H1 (cell line): Measurements from ENCODE around the gene SPOCK2. TPM values are rescaled to one million over a fixed set of nuclear protein-coding genes. Genes with fewer than 3 reads are reported as not detected.

Experiments used
- CTCF ChIA-PET: fragments of 300-600 bp; sonication (Branson Sonifier 250); formaldehyde crosslinking; loops from one replicate; lab custom pipeline; 2021; ENCODE audit not compliant: partially characterized antibody; lab: Charles Lee
- POLR2A ChIA-PET: fragments of 300-600 bp; sonication (Branson Sonifier 250); formaldehyde crosslinking; loops from one replicate; lab custom pipeline; 2021; ENCODE audit warnings: inconsistent platforms; ENCODE audit not compliant: partially characterized antibody; lab: Charles Lee
- DNase-seq, 2 experiments: peaks; one replicate each; pipeline versions ENCODE4 v3.0.0 to v3.0.0-alpha.2; 2010 to 2022; ENCODE audit warnings: low spot score in 2 of 2, low read depth in 1 of 2, mixed read lengths in 1 of 2
- FAIRE-seq: peaks from 2 replicates; lab custom pipeline; 2011; peaks lifted over from hg19 to GRCh38; lab: Jason Lieb, UNC
- H2AFZ ChIP-seq: 2 replicates; pipeline ENCODE4 v1.8.1; 2012; ENCODE audit warnings: low read length, inconsistent platforms
- H2AK5ac ChIP-seq: 2 replicates; pipeline ENCODE4 v1.6.1; 2013; ENCODE audit warnings: low read depth, low read length
- H2BK120ac ChIP-seq: replicated peaks from 2 replicates; pipeline ENCODE3; 2013; ENCODE audit warnings: low read depth, low read length, inconsistent platforms
- H2BK12ac ChIP-seq: 2 replicates; pipeline ENCODE4 v1.6.1; 2013; ENCODE audit warnings: low read depth, low read length
- H2BK15ac ChIP-seq: 2 replicates; pipeline ENCODE4 v1.6.1; 2013; ENCODE audit warnings: low read length
- H2BK20ac ChIP-seq: 2 replicates; pipeline ENCODE4 v1.6.1; 2013; ENCODE audit warnings: low read length
- H2BK5ac ChIP-seq: 2 replicates; pipeline ENCODE4 v1.6.1; 2013; ENCODE audit warnings: low read depth, low read length
- H3K14ac ChIP-seq: 2 replicates; pipeline ENCODE4 v1.6.1; 2013; ENCODE audit warnings: inconsistent platforms; ENCODE audit not compliant: insufficient read length
- H3K18ac ChIP-seq: 2 replicates; pipeline ENCODE4 v1.6.1; 2013; ENCODE audit warnings: low read length; ENCODE audit errors: extremely low read depth
- H3K23ac ChIP-seq: 2 replicates; pipeline ENCODE4 v1.6.1; 2013; ENCODE audit warnings: inconsistent platforms; ENCODE audit not compliant: insufficient read length
- H3K23me2 ChIP-seq: 2 replicates; pipeline ENCODE4 v1.6.1; 2013; ENCODE audit warnings: low read depth, low read length
- H3K27ac ChIP-seq: 2 replicates; pipeline ENCODE4 v1.6.1; 2011; ENCODE audit warnings: low read depth, low read length, inconsistent platforms
- H3K27me3 ChIP-seq, 4 experiments: replicated peaks in 1 of 4; 1 replicate in 1 of 4; 2 replicates in 3 of 4; pipeline versions ENCODE4 v1.6.1 to v1.8.1; 2011 to 2013; ENCODE audit warnings: low read length in 3 of 4, mild to moderate bottlenecking in 3 of 4, inconsistent platforms in 2 of 4, mixed read lengths in 2 of 4, moderate library complexity in 1 of 4; ENCODE audit not compliant: control insufficient read depth in 3 of 4, insufficient read depth in 3 of 4; ENCODE audit errors: extremely low read depth in 1 of 4
- H3K36me3 ChIP-seq, 4 experiments: 2 replicates each; pipeline versions ENCODE4 v1.6.1 to v1.8.1; 2011 to 2013; ENCODE audit warnings: mild to moderate bottlenecking in 4 of 4, low read length in 3 of 4, moderate library complexity in 2 of 4, control low read depth in 1 of 4, inconsistent platforms in 1 of 4; ENCODE audit not compliant: insufficient read depth in 4 of 4, control insufficient read depth in 2 of 4
- H3K4ac ChIP-seq: replicated peaks from 2 replicates; pipeline ENCODE3; 2013; ENCODE audit warnings: low read length, low read depth, mixed read lengths, inconsistent platforms; ENCODE audit not compliant: insufficient read length
- H3K4me1 ChIP-seq, 4 experiments: replicated peaks in 1 of 4; 1 replicate in 1 of 4; 2 replicates in 3 of 4; pipeline versions ENCODE4 v1.6.1 to v1.8.1; 2011 to 2013; ENCODE audit warnings: low read length in 3 of 4, inconsistent platforms in 2 of 4, mixed read lengths in 1 of 4; ENCODE audit not compliant: insufficient read depth in 4 of 4, control insufficient read depth in 3 of 4
- H3K4me2 ChIP-seq, 2 experiments: 2 replicates each; pipeline versions ENCODE4 v1.6.1 to v1.8.1; 2011 to 2013; ENCODE audit warnings: low read depth in 2 of 2, low read length in 2 of 2, control low read depth in 1 of 2, inconsistent platforms in 1 of 2, mild to moderate bottlenecking in 1 of 2; ENCODE audit not compliant: insufficient read depth in 1 of 2
- H3K4me3 ChIP-seq, 4 experiments: fragments of 200-600, 300-600 bp in 1 of 4; sonication (generic), shearing (Covaris generic), sonication (Bioruptor Twin) in 1 of 4; 2 replicates each; pipeline versions ENCODE4 v1.5.1 to v1.8.1; 2011 to 2016; ENCODE audit warnings: low read length in 4 of 4, low read depth in 3 of 4, control low read depth in 2 of 4, inconsistent platforms in 2 of 4, mild to moderate bottlenecking in 2 of 4, mixed read lengths in 1 of 4, moderate library complexity in 1 of 4; ENCODE audit not compliant: insufficient read depth in 2 of 4; ENCODE audit errors: extremely low read depth in 1 of 4
- H3K56ac ChIP-seq: replicated peaks from 2 replicates; pipeline ENCODE3; 2013; ENCODE audit warnings: low read depth, mild to moderate bottlenecking, mixed read lengths, low read length, inconsistent platforms; ENCODE audit not compliant: insufficient read length
- H3K79me1 ChIP-seq: 2 replicates; pipeline ENCODE4 v1.6.1; 2013; ENCODE audit warnings: low read depth, low read length, control low read depth
- H3K79me2 ChIP-seq, 2 experiments: 2 replicates each; pipeline versions ENCODE4 v1.6.1 to v1.8.1; 2012 to 2013; ENCODE audit warnings: low read length in 2 of 2, mild to moderate bottlenecking in 2 of 2, inconsistent platforms in 1 of 2; ENCODE audit not compliant: insufficient read depth in 2 of 2, control insufficient read depth in 1 of 2
- H3K9ac ChIP-seq, 4 experiments: replicated peaks in 1 of 4; 1 replicate in 1 of 4; 2 replicates in 3 of 4; pipeline versions ENCODE4 v1.6.1 to v1.8.1; 2011 to 2013; ENCODE audit warnings: low read depth in 3 of 4, low read length in 3 of 4, control low read depth in 2 of 4, mild to moderate bottlenecking in 2 of 4, moderate library complexity in 2 of 4, inconsistent platforms in 1 of 4; ENCODE audit errors: extremely low read depth in 1 of 4
- H3K9me3 ChIP-seq, 2 experiments: 2 replicates each; pipeline versions ENCODE4 v1.6.1 to v1.8.1; 2012 to 2013; ENCODE audit warnings: mild to moderate bottlenecking in 2 of 2, moderate library complexity in 2 of 2, control low read depth in 1 of 2, inconsistent platforms in 1 of 2, low read depth in 1 of 2, low read length in 1 of 2, mixed read lengths in 1 of 2; ENCODE audit not compliant: insufficient read depth in 2 of 2
- H4K20me1 ChIP-seq, 2 experiments: replicated peaks in 1 of 2; 2 replicates each; pipeline versions ENCODE3 to v1.8.1; 2011 to 2013; ENCODE audit warnings: inconsistent platforms in 2 of 2, low read length in 2 of 2, mild to moderate bottlenecking in 1 of 2; ENCODE audit not compliant: insufficient read depth in 2 of 2, control insufficient read depth in 1 of 2
- H4K5ac ChIP-seq: 2 replicates; pipeline ENCODE4 v1.6.1; 2013; ENCODE audit warnings: low read length, low read depth, mixed read lengths, inconsistent platforms; ENCODE audit not compliant: insufficient read length
- H4K8ac ChIP-seq: 2 replicates; pipeline ENCODE4 v1.8.0; 2013; ENCODE audit warnings: mild to moderate bottlenecking, moderate library complexity, low read length, inconsistent platforms; ENCODE audit not compliant: insufficient read depth; ENCODE audit errors: extremely low read depth
- H4K91ac ChIP-seq: replicated peaks from 2 replicates; pipeline ENCODE3; 2013; ENCODE audit warnings: low read length, mixed read lengths, inconsistent platforms; ENCODE audit not compliant: insufficient read length
- CBX5 ChIP-seq: fragments of 300-800, 300-1000 bp; sonication (generic); IDR thresholded peaks from 2 replicates; pipeline ENCODE4 v1.7.1; 2016; ENCODE audit warnings: antibody characterized with exemption, low read length, low read depth
- CHD2 ChIP-seq: IDR thresholded peaks from 2 replicates; pipeline ENCODE4 v1.6.1; 2012; ENCODE audit warnings: low read length, improper control_type of control experiment
- CTBP2 ChIP-seq: IDR thresholded peaks from 2 replicates; pipeline ENCODE4 v1.7.0; 2011; ENCODE audit warnings: borderline replicate concordance, mild to moderate bottlenecking, moderate library complexity, mixed read lengths, low read length; ENCODE audit not compliant: insufficient read depth, insufficient read length
- GABPA ChIP-seq: IDR thresholded peaks from 2 replicates; pipeline ENCODE4 v1.6.1; 2011; ENCODE audit warnings: mild to moderate bottlenecking, low read length, moderate library complexity, borderline replicate concordance; ENCODE audit not compliant: insufficient read depth
- KDM5A ChIP-seq: fragments of 200-600 bp; IDR thresholded peaks from 2 replicates; pipeline ENCODE4 v1.7.1; 2012; ENCODE audit warnings: mild to moderate bottlenecking, low read length, inconsistent platforms, mixed read lengths
- POU5F1 ChIP-seq: IDR thresholded peaks from 2 replicates; pipeline ENCODE4 v1.6.1; 2011; ENCODE audit warnings: low read depth, mild to moderate bottlenecking, low read length, moderate library complexity
- SRF ChIP-seq: IDR thresholded peaks from 2 replicates; pipeline ENCODE4 v1.6.1; 2011; ENCODE audit warnings: mild to moderate bottlenecking, low read depth, low read length, moderate library complexity
- TCF12 ChIP-seq: IDR thresholded peaks from 2 replicates; pipeline ENCODE4 v1.6.1; 2011; ENCODE audit warnings: low read depth, mild to moderate bottlenecking, low read length
- YY1 ChIP-seq: IDR thresholded peaks from 2 replicates; pipeline ENCODE4 v1.6.1; 2011; ENCODE audit warnings: low read depth, mild to moderate bottlenecking, low read length
- WGBS, 2 experiments: shearing (Covaris generic) in 1 of 2; methylation state at CpG; one replicate each; pipeline versions ENCODE4 v1.1.6 to v1.1.7; 2013 to 2015; ENCODE audit warnings: low lambda C conversion rate in 2 of 2, mixed read lengths in 2 of 2, inconsistent platforms in 1 of 2, low coverage in 1 of 2, missing lambda C conversion rate in 1 of 2; ENCODE audit not compliant: insufficient replicate concordance in 2 of 2, insufficient coverage in 1 of 2, insufficient read length in 1 of 2; ENCODE audit errors: extremely low coverage in 1 of 2, missing lambda C conversion rate in 1 of 2; 5-methylcytosine and 5-hydroxymethylcytosine counted together
- polyA plus RNA-seq, 7 experiments: library from polyadenylated mRNA; depleted of rRNA in 3 of 7; stranded (reverse) in 5 of 7; unstranded in 2 of 7; fragments of >200 nt in 5 of 7; fragments of 200-250 nt in 2 of 7; gene quantifications; 1 replicate in 5 of 7; 2 replicates in 1 of 7; 4 replicates in 1 of 7; pipeline versions ENCODE4 v1.2.1 to v1.2.3, GENCODE V29; 2011 to 2013; ENCODE audit warnings: missing spikeins in 2 of 7, mixed read lengths in 2 of 7
- total RNA-seq: library from RNA; stranded (reverse); fragmentation: NEBNext Ultra II Directional; extraction: Animal tissue kit (Norgen Biotek cat#: 25700); gene quantifications from 2 replicates; pipeline ENCODE4 v1.2.1, GENCODE V29; 2021
- TF ChIP-seq, protein P1 (sequence below): IDR thresholded peaks from 2 replicates; pipeline ENCODE4 v1.6.1; 2012; ENCODE audit warnings: low read length, inconsistent platforms
- TF ChIP-seq, protein P2 (sequence below): IDR thresholded peaks from 2 replicates; pipeline ENCODE4 v1.6.1; 2011; ENCODE audit warnings: low read depth, mild to moderate bottlenecking, low read length; ENCODE audit not compliant: insufficient read depth

SPOCK2 gene
- total and polyA plus RNA-seq, 2 of the 8 experiments (the other 6 are each of a cell fraction or from before 2014, with no cell fraction given), result 1.5 to 1.9 TPM

DNA sequence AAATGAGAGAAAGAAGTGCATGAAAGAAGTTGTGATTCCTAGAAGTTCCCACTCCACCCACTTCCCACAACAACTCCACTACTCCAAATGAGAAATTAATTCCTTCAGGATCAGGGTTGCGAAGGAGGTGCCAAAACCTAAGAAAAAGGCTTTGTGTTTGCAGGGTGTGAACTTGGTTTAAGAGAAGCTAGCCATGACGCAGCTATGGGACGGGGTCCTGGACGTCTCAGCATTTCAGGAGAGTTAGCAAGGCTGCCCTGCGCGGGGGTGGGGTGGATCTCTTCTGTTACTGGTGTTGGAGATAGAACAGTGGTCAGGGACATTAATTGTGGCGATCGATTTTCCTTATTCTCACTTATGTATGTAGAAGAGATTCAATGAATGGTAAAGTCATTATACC is 63.0 kb downstream of the SPOCK2 start:
- DNase-seq (no peak), FAIRE-seq (no peak)
- Histone ChIP-seq H2AFZ (no peak overlapping the region; the same call in 1 of the 2 replicates), H3K36me3 (no peaks in the 10 kb centered on the region), H3K9me3 (no peaks in the 10 kb centered on the region), H3K4me2 (no peak overlapping the region), H2BK5ac (no peak overlapping the region), H4K20me1 (no peaks in the 10 kb centered on the region), H3K56ac (no peak overlapping the region), H3K18ac (no peak overlapping the region), H3K9ac (no peak overlapping the region), H3K23ac (no peak overlapping the region), H3K4me1 (no peaks in the 10 kb centered on the region), H2BK12ac (no peak overlapping the region), H3K79me1 (no peaks in the 10 kb centered on the region), H2BK15ac (no peak overlapping the region), H3K14ac (no peak overlapping the region), H3K27me3 (no peaks in the 10 kb centered on the region), H3K23me2 (no peaks in the 10 kb centered on the region), H3K4me3 (no peak overlapping the region), H4K8ac (no peak overlapping the region), H3K4ac (no peak overlapping the region), H4K5ac (no peak overlapping the region), H2BK20ac (no peak overlapping the region), H4K91ac (no peak overlapping the region), H3K27ac (no peak overlapping the region), H3K79me2 (no peaks in the 10 kb centered on the region), H2AK5ac (no peak overlapping the region), H2BK120ac (no peak overlapping the region)
- CTCF ChIA-PET, result interaction anchor here (0.6 to 2.1 kb wide), 11 partner anchors 10 to 297 kb away, joined by 3 to 7 read pairs (median 4); no protein-coding TSS in a partner anchor
- TF ChIP-seq KDM5A, result no peak
- TF ChIP-seq, protein P1, sequence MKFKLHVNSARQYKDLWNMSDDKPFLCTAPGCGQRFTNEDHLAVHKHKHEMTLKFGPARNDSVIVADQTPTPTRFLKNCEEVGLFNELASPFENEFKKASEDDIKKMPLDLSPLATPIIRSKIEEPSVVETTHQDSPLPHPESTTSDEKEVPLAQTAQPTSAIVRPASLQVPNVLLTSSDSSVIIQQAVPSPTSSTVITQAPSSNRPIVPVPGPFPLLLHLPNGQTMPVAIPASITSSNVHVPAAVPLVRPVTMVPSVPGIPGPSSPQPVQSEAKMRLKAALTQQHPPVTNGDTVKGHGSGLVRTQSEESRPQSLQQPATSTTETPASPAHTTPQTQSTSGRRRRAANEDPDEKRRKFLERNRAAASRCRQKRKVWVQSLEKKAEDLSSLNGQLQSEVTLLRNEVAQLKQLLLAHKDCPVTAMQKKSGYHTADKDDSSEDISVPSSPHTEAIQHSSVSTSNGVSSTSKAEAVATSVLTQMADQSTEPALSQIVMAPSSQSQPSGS, result no peak
- TF ChIP-seq SRF, result no peak
- TF ChIP-seq CTBP2, result no peak
- TF ChIP-seq, protein P2, sequence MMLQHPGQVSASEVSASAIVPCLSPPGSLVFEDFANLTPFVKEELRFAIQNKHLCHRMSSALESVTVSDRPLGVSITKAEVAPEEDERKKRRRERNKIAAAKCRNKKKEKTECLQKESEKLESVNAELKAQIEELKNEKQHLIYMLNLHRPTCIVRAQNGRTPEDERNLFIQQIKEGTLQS, result no peak
- TF ChIP-seq POU5F1, result no peak
- TF ChIP-seq GABPA, result no peak
- no peak for TF ChIP-seq YY1
- no peak for TF ChIP-seq CBX5
- no peak for TF ChIP-seq CHD2
- TF ChIP-seq TCF12, result no peak
- WGBS, 2 experiments, result 85% methylated on average over 8 of the region's 8 CpGs; no CpG with 5 or more reads in 1 of the 2 experiments
- POLR2A ChIA-PET, result interaction anchor here (1.4 kb wide), 1 partner anchor 25 kb away, joined by 3 read pairs; no protein-coding TSS in a partner anchor
